ENCODE measurements around the gene CCDC171.
"Not testable (repeated sequence)": the region's sequence is repeated elsewhere in the genome, so short reads cannot be mapped to it uniquely, and the experiment has no call there.

The CCDC171 gene

GRCh38 chr9:15592317-15592716 is 39.5 kb downstream of the CCDC171 start:
- DNase-seq (ENCODE audit: low read depth): no peak
- H3K4me3 ChIP-seq (ENCODE audit: control insufficient read depth, low read depth, low read length): no peak overlapping the region
- TF ChIP-seq, protein P1, sequence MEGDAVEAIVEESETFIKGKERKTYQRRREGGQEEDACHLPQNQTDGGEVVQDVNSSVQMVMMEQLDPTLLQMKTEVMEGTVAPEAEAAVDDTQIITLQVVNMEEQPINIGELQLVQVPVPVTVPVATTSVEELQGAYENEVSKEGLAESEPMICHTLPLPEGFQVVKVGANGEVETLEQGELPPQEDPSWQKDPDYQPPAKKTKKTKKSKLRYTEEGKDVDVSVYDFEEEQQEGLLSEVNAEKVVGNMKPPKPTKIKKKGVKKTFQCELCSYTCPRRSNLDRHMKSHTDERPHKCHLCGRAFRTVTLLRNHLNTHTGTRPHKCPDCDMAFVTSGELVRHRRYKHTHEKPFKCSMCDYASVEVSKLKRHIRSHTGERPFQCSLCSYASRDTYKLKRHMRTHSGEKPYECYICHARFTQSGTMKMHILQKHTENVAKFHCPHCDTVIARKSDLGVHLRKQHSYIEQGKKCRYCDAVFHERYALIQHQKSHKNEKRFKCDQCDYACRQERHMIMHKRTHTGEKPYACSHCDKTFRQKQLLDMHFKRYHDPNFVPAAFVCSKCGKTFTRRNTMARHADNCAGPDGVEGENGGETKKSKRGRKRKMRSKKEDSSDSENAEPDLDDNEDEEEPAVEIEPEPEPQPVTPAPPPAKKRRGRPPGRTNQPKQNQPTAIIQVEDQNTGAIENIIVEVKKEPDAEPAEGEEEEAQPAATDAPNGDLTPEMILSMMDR (IDR thresholded peaks at IDR 0.05; ENCODE audit: control insufficient read depth, insufficient read depth, low read depth, low read length, missing control alignments): no peak

DNA sequence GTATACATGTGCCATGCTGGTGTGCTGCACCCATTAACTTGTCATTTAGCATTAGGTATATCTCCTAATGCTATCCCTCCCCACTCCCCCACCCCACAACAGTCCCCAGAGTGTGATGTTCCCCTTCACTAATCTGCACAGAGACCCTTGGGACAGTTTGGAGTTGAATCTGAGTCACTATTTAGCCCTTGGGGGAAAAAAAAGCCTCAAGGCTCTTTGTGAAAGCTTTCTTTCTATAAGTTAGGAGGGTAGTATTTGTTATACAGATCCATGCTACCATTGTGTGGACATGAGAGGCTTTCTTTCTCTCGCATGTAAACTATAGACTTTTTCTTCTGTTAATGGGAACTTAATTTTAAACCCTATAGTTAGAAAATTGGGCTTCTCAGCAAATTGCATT is 40.1 kb downstream of the CCDC171 start:
- DNase-seq (ENCODE audit: low read depth); H3K4me3 ChIP-seq (ENCODE audit: control insufficient read depth, low read depth, low read length): not testable (repeated sequence)

DNA sequence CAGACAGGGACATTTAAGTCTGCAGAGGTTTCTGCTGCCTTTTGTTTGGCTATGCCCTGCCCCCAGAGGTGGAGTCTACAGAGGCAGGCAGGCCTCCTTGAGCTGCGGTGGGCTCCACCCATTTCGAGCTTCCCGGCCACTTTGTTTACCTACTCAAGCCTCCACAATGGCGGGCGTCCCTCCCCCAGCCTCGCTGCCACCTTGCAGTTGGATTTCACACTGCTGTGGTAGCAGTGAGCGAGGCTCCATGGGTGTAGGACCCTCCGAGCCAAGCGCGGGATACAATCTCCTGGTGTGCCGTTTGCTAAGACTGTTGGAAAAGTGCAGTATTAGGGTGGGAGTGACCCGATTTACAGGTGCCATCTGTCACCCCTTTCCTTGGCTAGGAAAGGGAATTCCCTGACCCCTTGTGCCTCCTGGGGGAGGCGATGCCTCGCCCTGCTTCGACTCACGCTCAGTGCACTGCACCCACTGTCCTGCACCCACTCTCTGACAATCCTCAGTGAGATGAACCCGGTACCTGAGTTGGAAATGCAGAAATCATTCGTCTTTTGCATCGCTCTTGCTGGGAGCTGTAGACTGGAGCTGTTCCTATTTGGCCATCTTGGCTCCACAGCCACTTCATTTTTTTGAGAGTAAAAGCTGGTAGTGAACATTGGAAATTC is 48.0 kb downstream of the CCDC171 start:
- not testable (repeated sequence) for DNase-seq (ENCODE audit: low read depth); H3K4me3 ChIP-seq (ENCODE audit: control insufficient read depth, low read depth, low read length)

DNA sequence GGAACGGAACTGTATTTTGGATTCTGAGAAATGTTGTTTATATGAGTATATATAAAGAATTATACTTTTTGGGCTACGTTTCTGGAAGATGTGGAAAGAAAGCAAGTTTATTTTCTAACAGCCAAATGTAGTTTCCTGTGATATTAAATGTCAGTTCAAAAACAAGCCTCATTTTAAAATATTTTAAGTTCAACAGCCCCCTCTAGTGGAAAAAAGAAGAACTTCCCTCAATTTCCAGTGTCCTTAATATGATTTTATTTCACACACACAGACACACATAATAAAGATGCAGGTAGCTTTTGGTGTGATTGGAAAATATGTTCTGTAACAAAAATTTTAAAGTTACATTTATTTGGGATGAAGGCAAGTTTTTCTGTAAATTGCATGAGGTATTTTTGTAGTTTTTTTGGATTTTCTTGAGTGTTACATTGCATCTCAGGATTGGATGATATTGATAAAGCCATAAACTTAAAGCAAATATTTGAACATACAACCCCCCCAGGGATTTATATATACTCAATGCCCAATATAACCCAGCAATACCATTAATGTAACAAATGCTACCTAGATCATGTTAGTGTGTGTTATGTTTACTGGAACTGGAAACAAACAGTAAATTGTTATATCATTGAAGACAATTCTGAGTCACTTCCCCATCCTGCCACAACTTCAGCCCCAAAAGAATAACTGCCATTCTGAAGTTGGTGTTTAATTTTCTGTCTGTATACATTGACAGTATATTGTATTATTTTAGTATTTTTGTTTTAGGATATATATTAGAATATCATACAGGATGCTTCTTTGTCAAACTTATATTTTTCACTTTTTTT is 54.0 kb downstream of the CCDC171 start:
- no peak overlapping the region for H3K4me3 ChIP-seq (ENCODE audit: control insufficient read depth, low read depth, low read length)
- no peak for DNase-seq (ENCODE audit: low read depth)
- TF ChIP-seq, protein P1 (IDR thresholded peaks at IDR 0.05; ENCODE audit: control insufficient read depth, insufficient read depth, low read depth, low read length, missing control alignments): peak; percentile 50

DNA sequence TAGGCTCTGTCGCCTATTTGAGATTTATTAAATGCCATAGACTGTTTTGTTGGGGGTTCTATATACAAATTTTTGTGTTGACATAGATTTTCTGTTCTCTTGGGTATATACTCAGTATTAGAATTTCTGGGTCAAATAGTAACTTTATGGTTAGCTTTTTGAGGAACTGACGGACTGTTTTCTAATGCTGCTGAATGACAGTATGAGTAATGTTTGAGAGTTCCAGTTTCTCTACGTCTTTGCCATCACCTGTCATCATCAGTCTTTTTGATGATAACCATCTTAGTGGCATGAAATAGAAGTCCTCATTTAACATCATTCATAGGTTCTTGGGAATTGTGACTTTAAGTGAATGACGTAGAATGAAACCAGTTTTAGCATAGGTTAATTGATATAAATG is 60.1 kb downstream of the CCDC171 start:
- DNase-seq (ENCODE audit: low read depth): no peak
- H3K4me3 ChIP-seq (ENCODE audit: control insufficient read depth, low read depth, low read length): no peak overlapping the region
- TF ChIP-seq, protein P1 (IDR thresholded peaks at IDR 0.05; ENCODE audit: control insufficient read depth, insufficient read depth, low read depth, low read length, missing control alignments): no peak

- no peak overlapping the region for H3K4me3 ChIP-seq (ENCODE audit: control insufficient read depth, low read depth, low read length)
- TF ChIP-seq, protein P1 (IDR thresholded peaks at IDR 0.05; ENCODE audit: control insufficient read depth, insufficient read depth, low read depth, low read length, missing control alignments): no peak
- no peak for DNase-seq (ENCODE audit: low read depth)
Observed at GRCh38 chr9:15617782-15618181, 64.9 kb downstream of the CCDC171 start.

GRCh38 chr9:15618540-15619331 is 65.9 kb downstream of the CCDC171 start:
- H3K4me3 ChIP-seq (ENCODE audit: control insufficient read depth, low read depth, low read length): no peak overlapping the region
- TF ChIP-seq, protein P1 (IDR thresholded peaks at IDR 0.05; ENCODE audit: control insufficient read depth, insufficient read depth, low read depth, low read length, missing control alignments): no peak

More at GRCh38 chr9:15618540-15619331, 65.9 kb downstream of the CCDC171 start:
- DNase-seq (ENCODE audit: low read depth): no peak

Measured in AG09309 (cell line).